Loucy (cell line): ENCODE data around the gene GDAP1L1.

Source experiments
- H2AFZ ChIP-seq: fragments of 200-600 bp; sonication (generic); 2 replicates; pipeline ENCODE4 v1.6.0; 2016; ENCODE audit warnings: antibody characterized with exemption, mild to moderate bottlenecking, low read length, moderate library complexity
- H3F3A ChIP-seq: fragments of 200-600 bp; 2 replicates; pipeline ENCODE4 v1.6.0; 2016; ENCODE audit warnings: antibody characterized with exemption, low read depth, mild to moderate bottlenecking
- H3K27me3 ChIP-seq: fragments of 200-600 bp; sonication (generic); 2 replicates; pipeline ENCODE4 v1.6.1; 2014; ENCODE audit warnings: low read length, mild to moderate bottlenecking; ENCODE audit not compliant: insufficient read depth, poor library complexity, severe bottlenecking
- H3K36me3 ChIP-seq: fragments of 200-600 bp; sonication (generic); 2 replicates; pipeline ENCODE4 v1.6.1; 2016; ENCODE audit warnings: low read length; ENCODE audit not compliant: insufficient read depth
- H3K4me1 ChIP-seq: fragments of 200-600 bp; sonication (generic); 2 replicates; pipeline ENCODE4 v1.5.1; 2014; ENCODE audit warnings: low read length, mild to moderate bottlenecking; ENCODE audit not compliant: insufficient read depth, poor library complexity, severe bottlenecking
- H3K4me2 ChIP-seq: fragments of 200-600 bp; sonication (generic); 2 replicates; pipeline ENCODE4 v1.6.0; 2014; ENCODE audit warnings: antibody characterized with exemption, low read length, low read depth, mild to moderate bottlenecking; ENCODE audit not compliant: poor library complexity, severe bottlenecking
- H3K4me3 ChIP-seq: fragments of 200-600 bp; sonication (generic); 2 replicates; pipeline ENCODE4 v1.5.1; 2014; ENCODE audit warnings: low read length, mild to moderate bottlenecking, mixed read lengths; ENCODE audit not compliant: poor library complexity, severe bottlenecking
- H3K79me2 ChIP-seq: fragments of 200-600 bp; sonication (generic); 2 replicates; pipeline ENCODE4 v1.6.1; 2014; ENCODE audit warnings: low read length; ENCODE audit not compliant: insufficient read depth
- H3K9ac ChIP-seq: fragments of 200-600 bp; sonication (generic); 2 replicates; pipeline ENCODE4 v1.6.0; 2014; ENCODE audit warnings: mild to moderate bottlenecking, low read depth, low read length, moderate library complexity; ENCODE audit not compliant: poor library complexity, severe bottlenecking
- H3K9me2 ChIP-seq: fragments of 200-600 bp; sonication (generic); replicated peaks from 2 replicates; pipeline ENCODE4 v1.6.1; 2016; ENCODE audit warnings: low read depth, low read length, mixed read lengths
- H3K9me3 ChIP-seq: fragments of 200-600 bp; sonication (generic); 2 replicates; pipeline ENCODE4 v1.6.1; 2014; ENCODE audit warnings: mild to moderate bottlenecking, antibody characterized with exemption, low read length, low read depth; ENCODE audit not compliant: insufficient read depth
- H4K20me1 ChIP-seq: fragments of 200-600 bp; sonication (generic); 2 replicates; pipeline ENCODE4 v1.6.0; 2014; ENCODE audit warnings: antibody characterized with exemption, low read length, mild to moderate bottlenecking; ENCODE audit not compliant: insufficient read depth, poor library complexity, severe bottlenecking
- EZH2phosphoT487 ChIP-seq: fragments of 200-600 bp; IDR thresholded peaks from 2 replicates; pipeline ENCODE4 v1.6.1; 2018; ENCODE audit warnings: antibody characterized with exemption, mild to moderate bottlenecking, moderate library complexity, borderline replicate concordance
- TF ChIP-seq, protein P1 (sequence below): fragments of 200-600 bp; sonication (generic); conservative IDR thresholded peaks from 2 replicates; pipeline ENCODE4 v1.5.1; 2014; ENCODE audit warnings: mild to moderate bottlenecking, antibody characterized with exemption, low read length

Gene GDAP1L1

DNA sequence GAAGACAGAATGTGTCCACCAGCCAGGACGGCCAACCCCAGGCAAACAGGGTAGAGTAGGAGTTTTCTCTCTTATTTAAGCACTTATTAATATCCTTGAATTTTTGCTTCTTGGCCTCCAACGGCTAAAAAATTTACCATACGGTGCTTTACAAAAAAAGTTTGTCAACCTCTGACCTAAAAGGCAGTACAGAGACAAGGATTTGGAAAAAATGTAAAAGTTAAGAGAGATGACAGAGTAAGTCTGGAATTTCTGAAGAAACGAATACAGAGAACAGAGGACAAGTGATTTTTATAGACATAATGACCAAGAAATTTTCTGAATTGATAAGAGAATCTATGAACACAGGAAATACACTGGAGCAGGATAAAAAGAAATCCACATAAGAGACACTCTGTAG lies 46.7 kb upstream of the GDAP1L1 start:
- no peaks in the 10 kb centered on the region for H3K9me2 ChIP-seq
- no peak overlapping the region for H3K4me3 ChIP-seq
- peaks cover 72% of the 10 kb centered on the region for H3K36me3 ChIP-seq
- H3K27me3 ChIP-seq, result no peaks in the 10 kb centered on the region
- no peak overlapping the region for H3K4me2 ChIP-seq
- TF ChIP-seq, protein P1, sequence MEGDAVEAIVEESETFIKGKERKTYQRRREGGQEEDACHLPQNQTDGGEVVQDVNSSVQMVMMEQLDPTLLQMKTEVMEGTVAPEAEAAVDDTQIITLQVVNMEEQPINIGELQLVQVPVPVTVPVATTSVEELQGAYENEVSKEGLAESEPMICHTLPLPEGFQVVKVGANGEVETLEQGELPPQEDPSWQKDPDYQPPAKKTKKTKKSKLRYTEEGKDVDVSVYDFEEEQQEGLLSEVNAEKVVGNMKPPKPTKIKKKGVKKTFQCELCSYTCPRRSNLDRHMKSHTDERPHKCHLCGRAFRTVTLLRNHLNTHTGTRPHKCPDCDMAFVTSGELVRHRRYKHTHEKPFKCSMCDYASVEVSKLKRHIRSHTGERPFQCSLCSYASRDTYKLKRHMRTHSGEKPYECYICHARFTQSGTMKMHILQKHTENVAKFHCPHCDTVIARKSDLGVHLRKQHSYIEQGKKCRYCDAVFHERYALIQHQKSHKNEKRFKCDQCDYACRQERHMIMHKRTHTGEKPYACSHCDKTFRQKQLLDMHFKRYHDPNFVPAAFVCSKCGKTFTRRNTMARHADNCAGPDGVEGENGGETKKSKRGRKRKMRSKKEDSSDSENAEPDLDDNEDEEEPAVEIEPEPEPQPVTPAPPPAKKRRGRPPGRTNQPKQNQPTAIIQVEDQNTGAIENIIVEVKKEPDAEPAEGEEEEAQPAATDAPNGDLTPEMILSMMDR, result no peak
- TF ChIP-seq EZH2phosphoT487, result no peak
- H3K9ac ChIP-seq, result no peak overlapping the region
- peaks cover 9% of the 10 kb centered on the region for H4K20me1 ChIP-seq
- H2AFZ ChIP-seq, result no peak overlapping the region
- peaks cover 16% of the 10 kb centered on the region; the same call in 1 of the 2 replicates for H3K79me2 ChIP-seq
- H3K9me3 ChIP-seq, result no peaks in the 10 kb centered on the region
- H3K4me1 ChIP-seq, result peaks cover 12% of the 10 kb centered on the region
- H3F3A ChIP-seq, result no peaks in the 10 kb centered on the region

DNA sequence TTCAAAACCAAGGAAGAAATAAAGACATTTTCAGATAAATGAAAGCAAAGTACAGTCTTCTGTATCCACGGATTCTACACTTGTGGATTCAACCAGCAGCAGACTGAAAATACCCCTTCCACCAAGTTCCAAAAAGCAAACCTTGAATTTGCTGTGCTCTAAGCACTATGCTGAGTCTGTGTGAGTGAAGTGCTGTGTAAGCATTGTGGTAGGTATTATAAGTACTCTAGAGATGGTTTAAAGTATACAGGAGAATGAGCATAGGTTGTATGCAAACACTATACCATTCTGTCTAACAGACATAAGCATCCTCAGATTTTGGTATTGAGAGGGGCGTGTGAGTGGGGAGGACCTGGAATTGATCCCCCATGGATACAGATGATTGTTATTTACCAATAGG lies 46.1 kb upstream of the GDAP1L1 start:
- Histone ChIP-seq H3K79me2 (peaks cover 18% of the 10 kb centered on the region; the same call in 1 of the 2 replicates), H3K36me3 (peaks cover 75% of the 10 kb centered on the region), H4K20me1 (peaks cover 9% of the 10 kb centered on the region), H3K27me3 (no peaks in the 10 kb centered on the region), H3K4me3 (no peak overlapping the region), H3K4me1 (peaks cover 10% of the 10 kb centered on the region), H2AFZ (no peak overlapping the region), H3K9me3 (no peaks in the 10 kb centered on the region), H3K9ac (no peak overlapping the region), H3F3A (no peaks in the 10 kb centered on the region), H3K4me2 (no peak overlapping the region), H3K9me2 (no peaks in the 10 kb centered on the region)
- no peak for TF ChIP-seq EZH2phosphoT487
- TF ChIP-seq, protein P1, result no peak

DNA sequence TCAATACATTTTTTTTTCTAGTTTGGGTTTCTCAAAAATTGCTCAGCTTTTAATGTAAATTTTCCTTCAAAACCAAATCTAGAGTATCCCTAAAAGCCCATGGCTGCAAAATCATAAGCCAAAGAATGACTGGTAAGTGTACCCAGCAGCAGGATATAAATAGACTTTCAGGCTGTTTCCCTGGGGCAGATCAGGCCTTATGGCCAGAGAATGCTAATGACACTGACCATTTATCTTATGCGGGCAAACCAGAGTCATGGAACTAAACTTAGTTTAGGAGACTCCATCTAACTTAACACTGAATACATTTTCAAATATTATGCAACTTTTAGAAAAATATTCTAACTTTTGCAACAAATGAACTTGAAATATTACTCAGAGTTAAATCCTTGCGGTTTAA lies 43.9 kb upstream of the GDAP1L1 start:
- Histone ChIP-seq H3K9me2 (no peaks in the 10 kb centered on the region), H3K9me3 (no peaks in the 10 kb centered on the region), H3F3A (no peaks in the 10 kb centered on the region), H3K4me2 (no peak overlapping the region), H3K36me3 (peaks cover 60% of the 10 kb centered on the region), H3K79me2 (peaks cover 39% of the 10 kb centered on the region), H2AFZ (no peak overlapping the region), H3K4me3 (no peak overlapping the region), H3K27me3 (no peaks in the 10 kb centered on the region), H4K20me1 (peaks cover 31% of the 10 kb centered on the region), H3K4me1 (peaks cover 26% of the 10 kb centered on the region), H3K9ac (no peak overlapping the region)
- TF ChIP-seq, protein P1, result no peak
- no peak for TF ChIP-seq EZH2phosphoT487
